B cell (primary cell): ENCODE data around the gene PARVG. TPM values are rescaled to one million over a fixed set of nuclear protein-coding genes. Genes with fewer than 3 reads are reported as not detected.

Experiments
- ATAC-seq: fragments of 200-7000 bp; cut with Tn5 transposase; one replicate; pipeline ENCODE4 v1.10.0; 2021; ENCODE audit warnings: low read depth, mild to moderate bottlenecking, moderate number of reproducible peaks, moderate library complexity
- CTCF ChIA-PET: fragments of 350-600 bp; sonication (Branson Sonifier 250); formaldehyde crosslinking; loops from one replicate; lab custom pipeline; 2021; ENCODE audit warnings: antibody characterized with exemption, inconsistent platforms; lab: Charles Lee
- POLR2A ChIA-PET: fragments of 350-600 bp; sonication (Branson Sonifier 250); formaldehyde crosslinking; loops from one replicate; lab custom pipeline; 2021; ENCODE audit warnings: antibody characterized with exemption; lab: Charles Lee
- DNase-seq: peaks from one replicate; pipeline ENCODE4 v3.0.0; 2013
- H2AFZ ChIP-seq: 2 replicates; pipeline ENCODE4 v1.6.1; 2012; ENCODE audit warnings: mild to moderate bottlenecking, low read depth, low read length; ENCODE audit not compliant: insufficient read depth, poor library complexity, severe bottlenecking
- H3K27ac ChIP-seq, 2 donors: 1 replicate in 1 of 2; 2 replicates in 1 of 2; pipeline ENCODE4 v1.5.1; 2012 to 2013; ENCODE audit warnings: low read length in 2 of 2, mild to moderate bottlenecking in 2 of 2, moderate library complexity in 1 of 2
- H3K27me3 ChIP-seq, 4 experiments: fragments of 200-600 bp in 1 of 4; sonication (generic) in 1 of 4; replicated peaks in 1 of 4; 1 replicate in 2 of 4; 2 replicates in 2 of 4; pipeline versions ENCODE4 v1.6.1 to v1.7.0; 2013 to 2016; ENCODE audit warnings: low read length in 3 of 4, mild to moderate bottlenecking in 2 of 4, mixed read lengths in 1 of 4, moderate library complexity in 1 of 4; ENCODE audit not compliant: insufficient read depth in 4 of 4, control insufficient read depth in 3 of 4; ENCODE audit errors: control extremely low read depth in 1 of 4
- H3K36me3 ChIP-seq, 2 experiments: replicated peaks in 1 of 2; 1 replicate in 1 of 2; 2 replicates in 1 of 2; pipeline versions ENCODE4 v1.6.1 to v1.7.1; 2013; ENCODE audit warnings: low read length in 1 of 2; ENCODE audit not compliant: insufficient read depth in 2 of 2, control insufficient read depth in 1 of 2; ENCODE audit errors: control extremely low read depth in 1 of 2, extremely low read depth in 1 of 2
- H3K4me1 ChIP-seq, 2 donors: fragments of 200-600 bp in 1 of 2; sonication (generic) in 1 of 2; 1 replicate in 1 of 2; 2 replicates in 1 of 2; pipeline versions ENCODE4 v1.5.1 to v1.6.1; 2013 to 2017; ENCODE audit warnings: low read length in 2 of 2; ENCODE audit not compliant: control insufficient read depth in 2 of 2, insufficient read depth in 2 of 2
- H3K4me2 ChIP-seq: replicated peaks from 2 replicates; pipeline ENCODE3; 2012; ENCODE audit warnings: mild to moderate bottlenecking, low read depth, low read length; ENCODE audit not compliant: poor library complexity, severe bottlenecking
- H3K4me3 ChIP-seq, 5 experiments: fragments of 200-600 bp in 1 of 5; sonication (generic) in 1 of 5; 1 replicate in 3 of 5; 2 replicates in 2 of 5; pipeline versions ENCODE4 v1.5.1 to v1.7.0; 2011 to 2016; ENCODE audit warnings: low read length in 4 of 5, mild to moderate bottlenecking in 4 of 5, low read depth in 2 of 5, control low read depth in 1 of 5, moderate library complexity in 1 of 5; ENCODE audit not compliant: insufficient read depth in 1 of 5; ENCODE audit errors: control extremely low read depth in 1 of 5, extremely low read depth in 1 of 5
- H3K79me2 ChIP-seq: fragments of 200-600 bp; sonication (generic); one replicate; pipeline ENCODE4 v1.6.0; 2016; ENCODE audit warnings: low read length; ENCODE audit not compliant: control insufficient read depth, insufficient read depth
- H3K9ac ChIP-seq: fragments of 200-600 bp; sonication (generic); 2 replicates; pipeline ENCODE4 v1.6.1; 2017; ENCODE audit warnings: mild to moderate bottlenecking, low read length, moderate library complexity
- H3K9me3 ChIP-seq, 3 donors: one replicate each; pipeline versions ENCODE4 v1.6.1 to v1.7.1; 2013; ENCODE audit warnings: low read length in 2 of 3; ENCODE audit not compliant: control insufficient read depth in 2 of 3, insufficient read depth in 1 of 3; ENCODE audit errors: control extremely low read depth in 1 of 3
- H4K20me1 ChIP-seq: 2 replicates; pipeline ENCODE4 v1.6.0; 2012; ENCODE audit warnings: mild to moderate bottlenecking, low read length; ENCODE audit not compliant: insufficient read depth, control insufficient read depth, poor library complexity, severe bottlenecking
- H3K27ac Mint-ChIP-seq: one replicate; pipeline ENCODE4 v1.8.0; 2021; ENCODE audit warnings: mixed read lengths
- H3K27me3 Mint-ChIP-seq: one replicate; pipeline ENCODE4 v1.8.0; 2021; ENCODE audit warnings: mixed read lengths
- H3K4me1 Mint-ChIP-seq: one replicate; pipeline ENCODE4 v1.8.0; 2021; ENCODE audit warnings: mixed read lengths
- H3K4me3 Mint-ChIP-seq: one replicate; pipeline ENCODE4 v1.8.0; 2021; ENCODE audit warnings: mixed read lengths
- H3K9me3 Mint-ChIP-seq: one replicate; pipeline ENCODE4 v1.8.0; 2022; ENCODE audit warnings: mixed read lengths; ENCODE audit not compliant: insufficient read depth
- EZH2 ChIP-seq: IDR thresholded peaks from 2 replicates; pipeline ENCODE4 v1.6.1; 2012; ENCODE audit warnings: borderline replicate concordance, low read depth, mild to moderate bottlenecking, moderate library complexity, low read length; ENCODE audit not compliant: insufficient read depth, poor library complexity, severe bottlenecking
- WGBS: methylation state at CpG from one replicate; pipeline ENCODE4 v1.1.5; 2013; ENCODE audit warnings: missing lambda C conversion rate; ENCODE audit not compliant: insufficient coverage; 5-methylcytosine and 5-hydroxymethylcytosine counted together
- intact Hi-C: fragments of 100-400 bp; cut with micrococcal nuclease; formaldehyde crosslinking; loops from one replicate; pipeline ENCODE4 v1.10.0; 2022
- polyA plus RNA-seq: library from polyadenylated mRNA; depleted of rRNA; stranded (reverse); fragments of >200 nt; gene quantifications from 2 replicates; pipeline ENCODE4 v1.2.3, GENCODE V29; 2012
- total RNA-seq, 2 donors: library from RNA; stranded (reverse); fragments of 120-200 nt in 1 of 2; gene quantifications; 1 replicate in 1 of 2; 2 replicates in 1 of 2; pipeline versions ENCODE4 v1.2.3 to v1.2.4, GENCODE V29; 2013 to 2022
- TF ChIP-seq, protein P1 (sequence below): fragments of 200-600 bp; IDR thresholded peaks from one replicate; pipeline ENCODE4 v1.8.0; 2022; ENCODE audit warnings: antibody characterized with exemption, mild to moderate bottlenecking

PARVG gene
- total and polyA plus RNA-seq, 2 donors (not counting 1 experiment from before 2014, with no cell fraction given) = 247 to 698 TPM

DNA sequence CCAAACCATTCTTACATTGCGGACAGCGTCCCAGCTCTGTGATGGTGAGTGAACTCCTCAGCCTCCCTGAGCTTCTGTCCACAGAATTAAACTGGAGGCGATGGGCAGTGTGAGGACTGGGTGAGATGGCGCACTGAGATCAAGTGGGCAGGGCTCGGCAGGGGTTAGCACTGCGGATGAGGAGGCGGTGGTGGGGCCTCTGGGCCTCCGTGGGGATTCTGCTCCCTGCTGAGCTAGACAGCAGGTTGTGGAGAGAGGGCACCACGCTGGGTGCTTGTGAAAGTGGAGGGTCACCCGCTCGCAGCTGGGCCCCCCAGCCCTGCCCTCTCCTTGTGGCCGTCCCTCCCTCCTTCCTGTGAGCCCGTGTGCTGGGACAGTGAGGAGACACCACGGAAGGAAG, 25.6 kb upstream of the PARVG start:
- H4K20me1 ChIP-seq = no peaks in the 10 kb centered on the region
- H3K4me3 Mint-ChIP-seq = no peak overlapping the region
- H3K9me3 ChIP-seq = no peaks in the 10 kb centered on the region
- ChIA-PET POLR2A (no interaction called here), CTCF (no interaction called here)
- H3K4me2 ChIP-seq = no peak overlapping the region
- no peak overlapping the region for H3K9ac ChIP-seq
- H3K27ac ChIP-seq = no peak overlapping the region
- DNase-seq (no peak), ATAC-seq (no peak)
- H3K4me3 ChIP-seq = no peak overlapping the region
- no peak overlapping the region for H2AFZ ChIP-seq
- no peak for TF ChIP-seq EZH2
- TF ChIP-seq, protein P1, sequence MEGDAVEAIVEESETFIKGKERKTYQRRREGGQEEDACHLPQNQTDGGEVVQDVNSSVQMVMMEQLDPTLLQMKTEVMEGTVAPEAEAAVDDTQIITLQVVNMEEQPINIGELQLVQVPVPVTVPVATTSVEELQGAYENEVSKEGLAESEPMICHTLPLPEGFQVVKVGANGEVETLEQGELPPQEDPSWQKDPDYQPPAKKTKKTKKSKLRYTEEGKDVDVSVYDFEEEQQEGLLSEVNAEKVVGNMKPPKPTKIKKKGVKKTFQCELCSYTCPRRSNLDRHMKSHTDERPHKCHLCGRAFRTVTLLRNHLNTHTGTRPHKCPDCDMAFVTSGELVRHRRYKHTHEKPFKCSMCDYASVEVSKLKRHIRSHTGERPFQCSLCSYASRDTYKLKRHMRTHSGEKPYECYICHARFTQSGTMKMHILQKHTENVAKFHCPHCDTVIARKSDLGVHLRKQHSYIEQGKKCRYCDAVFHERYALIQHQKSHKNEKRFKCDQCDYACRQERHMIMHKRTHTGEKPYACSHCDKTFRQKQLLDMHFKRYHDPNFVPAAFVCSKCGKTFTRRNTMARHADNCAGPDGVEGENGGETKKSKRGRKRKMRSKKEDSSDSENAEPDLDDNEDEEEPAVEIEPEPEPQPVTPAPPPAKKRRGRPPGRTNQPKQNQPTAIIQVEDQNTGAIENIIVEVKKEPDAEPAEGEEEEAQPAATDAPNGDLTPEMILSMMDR = no peak
- no peaks in the 10 kb centered on the region for H3K27me3 ChIP-seq
- peaks cover 0 to 15% of the 10 kb centered on the region in 2 experiments for H3K36me3 ChIP-seq
- no peaks in the 10 kb centered on the region for H3K9me3 Mint-ChIP-seq
- no peaks in the 10 kb centered on the region for H3K79me2 ChIP-seq
- no peaks in the 10 kb centered on the region for H3K4me1 Mint-ChIP-seq
- no peaks in the 10 kb centered on the region for H3K27me3 Mint-ChIP-seq
- intact Hi-C loops = no loop called here
- 96% methylated on average over 11 of the region's 14 CpGs for WGBS
- no peaks in the 10 kb centered on the region for H3K4me1 ChIP-seq
- no peak overlapping the region for H3K27ac Mint-ChIP-seq

DNA sequence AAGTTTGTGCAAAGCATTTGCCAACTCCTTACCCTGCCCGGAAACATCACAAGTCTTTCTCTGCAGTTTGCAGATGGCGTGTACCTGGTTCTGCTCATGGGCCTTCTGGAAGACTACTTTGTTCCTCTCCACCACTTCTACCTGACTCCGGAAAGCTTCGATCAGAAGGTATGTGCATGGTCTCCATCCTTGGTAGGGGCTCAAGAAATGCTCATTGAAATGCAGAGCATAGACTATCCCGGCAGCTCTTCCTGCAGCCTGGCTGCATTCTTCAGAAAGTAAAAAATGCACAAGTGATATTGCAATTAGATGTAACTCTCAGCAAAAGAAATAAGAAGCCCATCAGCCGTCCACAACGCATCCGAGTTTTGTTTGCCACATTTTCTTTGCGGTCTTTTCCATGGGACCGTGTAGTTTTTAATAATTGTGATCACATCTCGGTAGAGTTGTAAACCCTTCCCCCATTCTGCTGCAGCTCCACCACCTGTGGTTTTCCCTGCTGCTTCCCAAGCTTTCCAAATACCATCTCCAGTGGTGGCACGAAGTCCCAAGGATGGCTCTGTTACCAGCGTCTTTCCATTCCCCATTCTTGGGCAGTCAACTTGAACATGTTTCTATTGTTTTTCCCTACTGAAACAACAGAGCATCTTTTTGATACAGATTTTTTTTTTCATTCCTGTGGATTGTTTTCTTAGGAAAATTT, 22.7 kb upstream of the PARVG start:
- TF ChIP-seq, protein P1 = no peak
- TF ChIP-seq EZH2 = no peak
- H3K4me3 Mint-ChIP-seq = no peak overlapping the region
- 95% methylated on average over 11 of the region's 13 CpGs for WGBS

More for the DNA sequence above, 22.7 kb upstream of the PARVG start:
- H3K9ac ChIP-seq = no peak overlapping the region
- no peaks in the 10 kb centered on the region for H3K9me3 Mint-ChIP-seq
- DNase-seq = no peak
- no peaks in the 10 kb centered on the region for H3K4me1 Mint-ChIP-seq
- H3K27me3 Mint-ChIP-seq = no peaks in the 10 kb centered on the region
- H2AFZ ChIP-seq = no peak overlapping the region
- H3K27ac ChIP-seq = no peak overlapping the region
- H3K79me2 ChIP-seq = no peaks in the 10 kb centered on the region
- H3K27ac Mint-ChIP-seq = no peak overlapping the region
- POLR2A ChIA-PET = no interaction called here
- H3K27me3 ChIP-seq = no peaks in the 10 kb centered on the region
- no peaks in the 10 kb centered on the region for H3K9me3 ChIP-seq
- CTCF ChIA-PET = no interaction called here
- peaks cover 0 to 20% of the 10 kb centered on the region in 2 experiments for H3K36me3 ChIP-seq
- no peaks in the 10 kb centered on the region for H4K20me1 ChIP-seq
- H3K4me3 ChIP-seq = no peak overlapping the region
- no peak for ATAC-seq
- intact Hi-C loops = no loop called here
- no peak overlapping the region for H3K4me2 ChIP-seq
- no peaks in the 10 kb centered on the region for H3K4me1 ChIP-seq
